Skeletal muscle satellite cell (primary cell): ENCODE results near the gene MATK.

Source experiments
- H3K27me3 ChIP-seq: 2 replicates; pipeline ENCODE4 v1.7.0; 2013; ENCODE audit warnings: low read length; ENCODE audit not compliant: control insufficient read depth, insufficient read depth
- H3K36me3 ChIP-seq: 2 replicates; pipeline ENCODE4 v1.7.0; 2013; ENCODE audit warnings: mild to moderate bottlenecking, control low read depth, low read length; ENCODE audit not compliant: insufficient read depth
- H3K4me1 ChIP-seq: 2 replicates; pipeline ENCODE4 v1.7.0; 2013; ENCODE audit warnings: low read length; ENCODE audit not compliant: control insufficient read depth, insufficient read depth
- H3K4me2 ChIP-seq: 2 replicates; pipeline ENCODE4 v1.7.0; 2013; ENCODE audit warnings: mild to moderate bottlenecking, low read length
- H3K4me3 ChIP-seq: 2 replicates; pipeline ENCODE4 v1.7.0; 2013; ENCODE audit warnings: low read length
- H3K9ac ChIP-seq: 2 replicates; pipeline ENCODE4 v1.7.0; 2013; ENCODE audit warnings: mild to moderate bottlenecking, low read depth, low read length, moderate library complexity
- H3K9me3 ChIP-seq: replicated peaks from 2 replicates; pipeline ENCODE4 v1.7.0; 2013; ENCODE audit warnings: mild to moderate bottlenecking, control low read depth, low read length

Gene MATK

GRCh38 chr19:3783660-3784584 is 2.3 kb downstream of the MATK start:
- Histone ChIP-seq H3K9me3 (peaks cover 15% of the 10 kb centered on the region), H3K4me1 (no peaks in the 10 kb centered on the region), H3K9ac (no peak overlapping the region), H3K4me2 (no peak overlapping the region), H3K36me3 (no peaks in the 10 kb centered on the region), H3K27me3 (peaks cover 21% of the 10 kb centered on the region), H3K4me3 (no peak overlapping the region)

- Histone ChIP-seq H3K4me3 (no peak overlapping the region), H3K27me3 (peaks cover 18% of the 10 kb centered on the region), H3K36me3 (no peaks in the 10 kb centered on the region), H3K9me3 (peaks cover 15% of the 10 kb centered on the region), H3K4me2 (no peak overlapping the region), H3K9ac (no peak overlapping the region), H3K4me1 (no peaks in the 10 kb centered on the region)
Measured at GRCh38 chr19:3782903-3783302, 3.3 kb downstream of the MATK start.

- Histone ChIP-seq H3K4me3 (no peak overlapping the region), H3K9me3 (peaks cover 15% of the 10 kb centered on the region), H3K4me2 (no peak overlapping the region), H3K9ac (no peak overlapping the region), H3K4me1 (no peaks in the 10 kb centered on the region), H3K36me3 (no peaks in the 10 kb centered on the region), H3K27me3 (peaks cover 18% of the 10 kb centered on the region)
Measured at GRCh38 chr19:3782330-3782729, 3.9 kb downstream of the MATK start.

- H3K4me1 ChIP-seq = no peaks in the 10 kb centered on the region
- H3K36me3 ChIP-seq = no peaks in the 10 kb centered on the region
- H3K4me3 ChIP-seq = no peak overlapping the region
- H3K27me3 ChIP-seq = peaks cover 15% of the 10 kb centered on the region
- no peak overlapping the region for H3K9ac ChIP-seq
- H3K9me3 ChIP-seq = peaks cover 15% of the 10 kb centered on the region
- H3K4me2 ChIP-seq = no peak overlapping the region
Measured at GRCh38 chr19:3781603-3782002, 4.6 kb downstream of the MATK start.

GRCh38 chr19:3780786-3781304 is 5.3 kb downstream of the MATK start:
- peaks cover 15% of the 10 kb centered on the region for H3K9me3 ChIP-seq
- H3K9ac ChIP-seq = no peak overlapping the region
- H3K4me1 ChIP-seq = no peaks in the 10 kb centered on the region
- H3K4me3 ChIP-seq = no peak overlapping the region
- H3K27me3 ChIP-seq = peaks cover 13% of the 10 kb centered on the region
- no peaks in the 10 kb centered on the region for H3K36me3 ChIP-seq
- no peak overlapping the region for H3K4me2 ChIP-seq

GRCh38 chr19:3778899-3779723 is 7.1 kb downstream of the MATK start:
- Histone ChIP-seq H3K9ac (no peak overlapping the region), H3K36me3 (no peaks in the 10 kb centered on the region), H3K4me1 (no peaks in the 10 kb centered on the region), H3K9me3 (peaks cover 15% of the 10 kb centered on the region), H3K4me2 (no peak overlapping the region), H3K4me3 (no peak overlapping the region), H3K27me3 (peaks cover 6% of the 10 kb centered on the region)

GRCh38 chr19:3778104-3778867 is 7.9 kb downstream of the MATK start:
- H3K9me3 ChIP-seq = peaks cover 15% of the 10 kb centered on the region
- H3K4me2 ChIP-seq = no peak overlapping the region
- no peak overlapping the region for H3K4me3 ChIP-seq
- H3K27me3 ChIP-seq = peaks cover 11% of the 10 kb centered on the region
- no peaks in the 10 kb centered on the region for H3K4me1 ChIP-seq
- H3K36me3 ChIP-seq = no peaks in the 10 kb centered on the region
- no peak overlapping the region for H3K9ac ChIP-seq

- Histone ChIP-seq H3K4me2 (no peak overlapping the region), H3K4me3 (no peak overlapping the region), H3K4me1 (no peaks in the 10 kb centered on the region), H3K9me3 (peaks cover 5% of the 10 kb centered on the region), H3K36me3 (no peaks in the 10 kb centered on the region), H3K27me3 (peaks cover 11% of the 10 kb centered on the region), H3K9ac (no peak overlapping the region)
Measured at GRCh38 chr19:3776479-3777040, 9.6 kb downstream of the MATK start.

- H3K9ac ChIP-seq = no peak overlapping the region
- H3K4me2 ChIP-seq = no peak overlapping the region
- H3K27me3 ChIP-seq = peaks cover 11% of the 10 kb centered on the region
- no peaks in the 10 kb centered on the region for H3K9me3 ChIP-seq
- no peak overlapping the region for H3K4me3 ChIP-seq
- no peaks in the 10 kb centered on the region for H3K4me1 ChIP-seq
- H3K36me3 ChIP-seq = no peaks in the 10 kb centered on the region
Measured at GRCh38 chr19:3775831-3776230, 10.3 kb downstream of the MATK start.

- no peak overlapping the region for H3K4me3 ChIP-seq
Measured at GRCh38 chr19:3775374-3775711, 10.8 kb downstream of the MATK start.

More at GRCh38 chr19:3775374-3775711, 10.8 kb downstream of the MATK start:
- peaks cover 11% of the 10 kb centered on the region for H3K27me3 ChIP-seq
- H3K9me3 ChIP-seq = no peaks in the 10 kb centered on the region
- no peaks in the 10 kb centered on the region for H3K36me3 ChIP-seq
- no peak overlapping the region for H3K9ac ChIP-seq
- H3K4me2 ChIP-seq = no peak overlapping the region
- no peaks in the 10 kb centered on the region for H3K4me1 ChIP-seq
